Measurements from ENCODE around the gene PTPRQ. TPM values are rescaled to one million over a fixed set of nuclear protein-coding genes. Genes with fewer than 3 reads are reported as not detected.
"Not testable (repeated sequence)": the region's sequence is repeated elsewhere in the genome, so short reads cannot be mapped to it uniquely, and the experiment has no call there.

The PTPRQ gene
- total RNA-seq, 1 experiment from 2014 or later: not detected

- H3K9me3 Mint-ChIP-seq: peaks cover 9% of the 10 kb centered on the region
- H3K4me1 Mint-ChIP-seq: no peaks in the 10 kb centered on the region
- DNase-seq (ENCODE audit: low spot score) (no peak), ATAC-seq (no peak)
- peaks cover 10% of the 10 kb centered on the region for H3K36me3 Mint-ChIP-seq
- no peak overlapping the region for H3K27ac Mint-ChIP-seq
- TF ChIP-seq STAT6 (CRISPR knock-in tag; conservative IDR thresholded peaks at IDR 0.05; ENCODE audit: low read depth) (no peak), FOXP4 (CRISPR knock-in tag; IDR thresholded peaks at IDR 0.05) (no peak), CREB1 (CRISPR knock-in tag; IDR thresholded peaks at IDR 0.05) (no peak), ZNF232 (CRISPR knock-in tag; IDR thresholded peaks at IDR 0.05) (no peak), GABPB1 (CRISPR knock-in tag; IDR thresholded peaks at IDR 0.05) (no peak)
- no peaks in the 10 kb centered on the region for H3K27me3 Mint-ChIP-seq (ENCODE audit: low read depth)
- POLR2A ChIA-PET: no interaction called here
- CTCF ChIA-PET: no interaction called here
- H3K4me3 Mint-ChIP-seq: no peak overlapping the region
Measured at GRCh38 chr12:80460972-80461371, 16.9 kb downstream of the PTPRQ start.

GRCh38 chr12:80461851-80462250 lies 17.8 kb downstream of the PTPRQ start:
- H3K36me3 Mint-ChIP-seq; H3K4me1 Mint-ChIP-seq; ATAC-seq; H3K9me3 Mint-ChIP-seq; H3K4me3 Mint-ChIP-seq; CTCF ChIA-PET; H3K27me3 Mint-ChIP-seq (ENCODE audit: low read depth); DNase-seq (ENCODE audit: low spot score); H3K27ac Mint-ChIP-seq; POLR2A ChIA-PET: not testable (repeated sequence)

- TF ChIP-seq E2F5 (CRISPR knock-in tag; IDR thresholded peaks at IDR 0.05): no peak
- Mint-ChIP-seq H3K27me3 (ENCODE audit: low read depth) (no peaks in the 10 kb centered on the region), H3K4me3 (no peak overlapping the region), H3K36me3 (no peaks in the 10 kb centered on the region), H3K4me1 (no peaks in the 10 kb centered on the region), H3K9me3 (no peaks in the 10 kb centered on the region), H3K27ac (no peak overlapping the region)
- DNase-seq (ENCODE audit: low spot score) (no peak), ATAC-seq (no peak)
- POLR2A ChIA-PET: no interaction called here
- CTCF ChIA-PET: no interaction called here
Measured at GRCh38 chr12:80469681-80470080, 25.6 kb downstream of the PTPRQ start.

GRCh38 chr12:80470403-80470802 lies 26.4 kb downstream of the PTPRQ start:
- DNase-seq (ENCODE audit: low spot score) (no peak), ATAC-seq (peak; percentile 93)
- no peak for TF ChIP-seq FOXJ3 (CRISPR knock-in tag; IDR thresholded peaks at IDR 0.05; ENCODE audit: borderline replicate concordance)
- no peak for TF ChIP-seq ZNF232 (CRISPR knock-in tag; IDR thresholded peaks at IDR 0.05)
- TF ChIP-seq USF2 (CRISPR knock-in tag; IDR thresholded peaks at IDR 0.05): no peak
- TF ChIP-seq SMAD4 (CRISPR knock-in tag; IDR thresholded peaks at IDR 0.05): no peak
- TF ChIP-seq KAT7 (CRISPR knock-in tag; IDR thresholded peaks at IDR 0.05; ENCODE audit: borderline replicate concordance): no peak
- no peak for TF ChIP-seq CREB1 (CRISPR knock-in tag; IDR thresholded peaks at IDR 0.05)
- no peak for TF ChIP-seq GRHL2 (CRISPR knock-in tag; IDR thresholded peaks at IDR 0.05; ENCODE audit: insufficient replicate concordance, severe bottlenecking)
- TF ChIP-seq NR1H2 (CRISPR knock-in tag; IDR thresholded peaks at IDR 0.05): no peak
- TF ChIP-seq ATF1 (CRISPR knock-in tag; IDR thresholded peaks at IDR 0.05): no peak
- TF ChIP-seq MYBL2 (CRISPR knock-in tag; IDR thresholded peaks at IDR 0.05): no peak
- TF ChIP-seq CBFB (CRISPR knock-in tag; IDR thresholded peaks at IDR 0.05; ENCODE audit: low read depth): no peak
- TF ChIP-seq GTF2I (CRISPR knock-in tag; conservative IDR thresholded peaks at IDR 0.05): no peak
- no peak for TF ChIP-seq FOXP1 (CRISPR knock-in tag; IDR thresholded peaks at IDR 0.05; ENCODE audit: borderline replicate concordance)
- H3K27ac Mint-ChIP-seq: no peak overlapping the region
- H3K4me1 Mint-ChIP-seq: no peaks in the 10 kb centered on the region
- H3K27me3 Mint-ChIP-seq (ENCODE audit: low read depth): no peaks in the 10 kb centered on the region
- CTCF ChIA-PET: interaction anchor here (1.0 to 1.4 kb wide), 3 partner anchors 137 to 294 kb away, joined by 3 to 4 read pairs (median 4); no protein-coding TSS in a partner anchor
- H3K4me3 Mint-ChIP-seq: no peak overlapping the region
- POLR2A ChIA-PET: no interaction called here
- no peaks in the 10 kb centered on the region for H3K36me3 Mint-ChIP-seq
- H3K9me3 Mint-ChIP-seq: no peaks in the 10 kb centered on the region
